IMR-90 (cell line): Measurements from ENCODE around the gene TMTC1. TPM values are rescaled to one million over a fixed set of nuclear protein-coding genes. Genes with fewer than 3 reads are reported as not detected.

ENCODE experiments used
- ATAC-seq: fragments of 200-7000 bp; cut with Tn5 transposase; 2 replicates; pipeline ENCODE4 v1.9.1; 2020; ENCODE audit warnings: low read depth, mild to moderate bottlenecking, moderate library complexity
- BruUV-seq: library from RNA; stranded (reverse); fragments of 400-500 nt; replicated peaks from 2 replicates; lab custom pipeline; 2021; lab: Mats Ljungman, UMichigan
- CTCF ChIA-PET: fragments of 300-600 bp; formaldehyde crosslinking; extraction: SDS; loops from one replicate; lab custom pipeline; 2021; ENCODE audit warnings: antibody characterized with exemption; lab: Yijun Ruan, JAX
- POLR2A ChIA-PET: fragments of 300-600 bp; sonication (Branson Sonifier 250); formaldehyde crosslinking; loops from one replicate; lab custom pipeline; 2022; ENCODE audit warnings: antibody characterized with exemption; ENCODE audit not compliant: unreplicated experiment; lab: Charles Lee
- DNase-seq: peaks from one replicate; pipeline ENCODE4 v3.0.0; 2013
- H2AFZ ChIP-seq: replicated peaks from 2 replicates; pipeline ENCODE3; 2013; ENCODE audit warnings: low read length, mild to moderate bottlenecking; ENCODE audit not compliant: poor library complexity
- H2AK5ac ChIP-seq: 2 replicates; pipeline ENCODE4 v1.6.1; 2013; ENCODE audit warnings: low read depth, low read length, inconsistent platforms
- H2AK9ac ChIP-seq: replicated peaks from 2 replicates; pipeline ENCODE3; 2013; ENCODE audit warnings: mild to moderate bottlenecking, low read depth, low read length, moderate library complexity; ENCODE audit not compliant: poor library complexity
- H2BK120ac ChIP-seq: 2 replicates; pipeline ENCODE4 v1.6.1; 2013; ENCODE audit warnings: low read depth, low read length, inconsistent platforms
- H2BK15ac ChIP-seq: 3 replicates; pipeline ENCODE4 v1.6.1; 2013; ENCODE audit warnings: low read depth, low read length, inconsistent platforms
- H2BK20ac ChIP-seq: 2 replicates; pipeline ENCODE4 v1.6.1; 2013; ENCODE audit warnings: low read depth, mild to moderate bottlenecking, inconsistent platforms, low read length, moderate library complexity
- H2BK5ac ChIP-seq: 2 replicates; pipeline ENCODE4 v1.6.1; 2013; ENCODE audit warnings: mild to moderate bottlenecking, low read depth, low read length, inconsistent platforms; ENCODE audit not compliant: poor library complexity, severe bottlenecking
- H3K14ac ChIP-seq: replicated peaks from 2 replicates; pipeline ENCODE4 v1.6.1; 2013; ENCODE audit warnings: low read depth, low read length, inconsistent platforms
- H3K18ac ChIP-seq: 2 replicates; pipeline ENCODE4 v1.6.1; 2013; ENCODE audit warnings: low read depth, low read length, control low read depth
- H3K23ac ChIP-seq: 2 replicates; pipeline ENCODE4 v1.6.1; 2013; ENCODE audit warnings: low read depth, low read length, inconsistent platforms
- H3K27ac ChIP-seq: 2 replicates; pipeline ENCODE4 v1.5.1; 2013; ENCODE audit warnings: mild to moderate bottlenecking, control low read depth, low read length; ENCODE audit not compliant: insufficient read depth
- H3K27me3 ChIP-seq: 2 replicates; pipeline ENCODE4 v1.6.1; 2013; ENCODE audit warnings: low read length; ENCODE audit not compliant: control insufficient read depth, insufficient read depth
- H3K36me3 ChIP-seq: 2 replicates; pipeline ENCODE4 v1.6.1; 2013; ENCODE audit warnings: low read length, mixed read lengths; ENCODE audit not compliant: control insufficient read depth, insufficient read depth
- H3K4ac ChIP-seq: 2 replicates; pipeline ENCODE4 v1.6.1; 2013; ENCODE audit warnings: low read depth, low read length, inconsistent platforms
- H3K4me1 ChIP-seq: 2 replicates; pipeline ENCODE4 v1.6.1; 2013; ENCODE audit warnings: low read length, mixed read lengths; ENCODE audit not compliant: control insufficient read depth, insufficient read depth
- H3K4me2 ChIP-seq: 2 replicates; pipeline ENCODE4 v1.6.1; 2013; ENCODE audit warnings: low read depth, mild to moderate bottlenecking, control low read depth, low read length, moderate library complexity
- H3K4me3 ChIP-seq: 2 replicates; pipeline ENCODE4 v1.5.1; 2013; ENCODE audit warnings: low read depth, mild to moderate bottlenecking, control low read depth, low read length, moderate library complexity; ENCODE audit not compliant: insufficient read depth
- H3K56ac ChIP-seq: 2 replicates; pipeline ENCODE4 v1.6.1; 2013; ENCODE audit warnings: low read length, inconsistent platforms; ENCODE audit not compliant: insufficient read depth; ENCODE audit errors: extremely low read depth
- H3K79me1 ChIP-seq, 2 experiments: 2 replicates each; pipeline ENCODE4 v1.6.1; 2013; ENCODE audit warnings: low read length in 2 of 2, inconsistent platforms in 1 of 2, low read depth in 1 of 2
- H3K9ac ChIP-seq: 2 replicates; pipeline ENCODE4 v1.6.1; 2013; ENCODE audit warnings: low read depth, low read length, control low read depth
- H3K9me1 ChIP-seq: 2 replicates; pipeline ENCODE4 v1.6.1; 2013; ENCODE audit warnings: low read length, inconsistent platforms; ENCODE audit not compliant: insufficient read depth
- H3K9me3 ChIP-seq: 2 replicates; pipeline ENCODE4 v1.6.1; 2013; ENCODE audit warnings: low read length; ENCODE audit not compliant: control insufficient read depth, insufficient read depth
- H4K20me1 ChIP-seq: 2 replicates; pipeline ENCODE4 v1.6.1; 2013; ENCODE audit warnings: low read length, inconsistent platforms; ENCODE audit not compliant: insufficient read depth
- H4K5ac ChIP-seq: 2 replicates; pipeline ENCODE4 v1.6.1; 2013; ENCODE audit warnings: mild to moderate bottlenecking, low read depth, low read length, control low read depth
- H4K8ac ChIP-seq, 2 experiments: 2 replicates each; pipeline ENCODE4 v1.6.1; 2013; ENCODE audit warnings: low read depth in 2 of 2, low read length in 2 of 2, control low read depth in 1 of 2, inconsistent platforms in 1 of 2
- H4K91ac ChIP-seq: 2 replicates; pipeline ENCODE4 v1.6.1; 2013; ENCODE audit warnings: low read depth, low read length, inconsistent platforms; ENCODE audit not compliant: insufficient read depth
- CTCF ChIP-seq: conservative IDR thresholded peaks from 2 replicates; pipeline ENCODE4 v1.5.1; 2012; ENCODE audit warnings: mild to moderate bottlenecking, low read depth, low read length, improper control_type of control experiment
- MAFK ChIP-seq: IDR thresholded peaks from 2 replicates; pipeline ENCODE4 v1.6.1; 2012; ENCODE audit warnings: low read depth, low read length, improper control_type of control experiment
- WGBS, 2 experiments: methylation state at CpG; one replicate each; pipeline versions ENCODE4 v1.1.5 to v1.1.7; 2013; ENCODE audit warnings: missing lambda C conversion rate in 2 of 2; ENCODE audit not compliant: insufficient read length in 1 of 2; ENCODE audit errors: extremely low coverage in 2 of 2; 5-methylcytosine and 5-hydroxymethylcytosine counted together
- dilution Hi-C: fragments of 300-500 bp; cut with HindIII; formaldehyde crosslinking; loops from one replicate; pipeline ENCODE4 v1.14.3; 2018; ENCODE audit warnings: low sequenced_read_pairs; ENCODE audit not compliant: unreplicated experiment
- in situ Hi-C: fragments of 300-500 bp; cut with MboI; formaldehyde crosslinking; loops from 3 replicates; pipeline ENCODE4 v1.14.3; 2019; ENCODE audit warnings: low sequenced_read_pairs, inconsistent platforms, mixed read lengths
- intact Hi-C: fragments of 100-400 bp; cut with micrococcal nuclease; formaldehyde crosslinking; loops from 2 replicates; pipeline ENCODE4 v1.10.0; 2022
- polyA plus RNA-seq, 3 experiments: library from polyadenylated mRNA; depleted of rRNA; stranded (reverse); fragments of >200 nt; gene quantifications; 2 replicates each; pipeline ENCODE4 v1.2.3, GENCODE V29; 2012; ENCODE audit warnings: low replicate concordance in 1 of 3
- total RNA-seq: library from RNA; depleted of rRNA; stranded (reverse); fragments of >200 nt; gene quantifications from 2 replicates; pipeline ENCODE4 v1.2.3, GENCODE V29; 2012

The TMTC1 gene
- total and polyA plus RNA-seq, 2 of the 4 experiments (the other 2 are of a cell fraction) = 12.5 to 36.4 TPM

DNA sequence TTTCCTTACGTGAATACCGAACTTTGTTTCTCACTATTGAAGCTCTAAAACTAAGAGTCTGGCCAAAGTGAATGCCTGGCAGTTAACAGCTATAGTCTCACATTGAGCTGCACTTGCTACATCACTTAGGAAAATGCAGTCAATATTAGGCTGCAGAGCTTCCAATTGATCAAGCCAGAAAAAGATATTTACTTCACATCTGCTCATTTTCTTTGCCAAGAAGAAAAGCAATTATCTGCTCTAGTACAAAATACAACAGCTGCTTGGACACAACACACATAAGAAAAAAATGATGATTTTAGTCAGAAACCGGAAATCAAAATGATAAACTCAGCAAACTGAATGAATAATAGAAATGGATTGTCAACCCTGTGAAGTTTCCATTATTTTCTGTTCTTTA is 45.4 kb downstream of the TMTC1 start:
- H3K27ac ChIP-seq = no peak overlapping the region
- intact Hi-C loops = no loop called here

More for the DNA sequence above, 45.4 kb downstream of the TMTC1 start:
- WGBS, 2 experiments = 81% methylated on average over 2 of the region's 3 CpGs; no CpG with 5 or more reads in 1 of the 2 experiments
- ATAC-seq = no peak
- in situ Hi-C loops (no loop called here), dilution Hi-C loops (no loop called here)
- Histone ChIP-seq H3K18ac (peak overlapping the region; percentile 34; the same call in 1 of the 2 replicates), H3K9me3 (no peaks in the 10 kb centered on the region), H2BK5ac (peak overlapping the region; percentile 29), H3K56ac (no peak overlapping the region), H4K91ac (peak overlapping the region; percentile 29; the same call in 1 of the 2 replicates), H2AFZ (no peak overlapping the region), H2BK120ac (peak overlapping the region; percentile 60), H3K23ac (0 out of 2 replicates have a peak overlapping the region, but pooled peaks have one; percentile 10), H2AK5ac (no peak overlapping the region), H2BK20ac (peak overlapping the region; percentile 58), H3K9ac (no peak overlapping the region), H3K4me1 (peaks cover 17% of the 10 kb centered on the region), H4K8ac (peak overlapping the region in 1 of 2 experiments; percentile 48; a peak in 1 of 4 replicates), H3K4ac (peak overlapping the region; percentile 24; the same call in 1 of the 2 replicates), H3K14ac (peak overlapping the region; percentile 16; the same call in 1 of the 2 replicates), H3K79me1 (peaks cover 0 to 37% of the 10 kb centered on the region in 2 experiments; a peak in 2 of 4 replicates), H2BK15ac (peak overlapping the region; percentile 0; the same call in 2 of the 3 replicates), H2AK9ac (no peak overlapping the region), H3K4me2 (no peak overlapping the region), H3K4me3 (no peak overlapping the region), H4K5ac (no peak overlapping the region), H3K36me3 (peaks cover 13% of the 10 kb centered on the region), H4K20me1 (peaks cover 3% of the 10 kb centered on the region; the same call in 1 of the 2 replicates), H3K9me1 (peaks cover 10% of the 10 kb centered on the region; the same call in 1 of the 2 replicates), H3K27me3 (no peaks in the 10 kb centered on the region)
- no peak for DNase-seq
- no TSS peak for BruUV-seq
- POLR2A ChIA-PET = no interaction called here
- TF ChIP-seq CTCF (no peak), MAFK (no peak)
- CTCF ChIA-PET = interaction anchor here (0.9 kb wide), 1 partner anchor 41 kb away, joined by 3 read pairs; no protein-coding TSS in a partner anchor
